ES-I3 (cell line): ENCODE data around the gene SCAP.
"Not testable (repeated sequence)": the region's sequence is repeated elsewhere in the genome, so short reads cannot be mapped to it uniquely, and the experiment has no call there.

Experiments used
- H3K36me3 ChIP-seq: 2 replicates; pipeline ENCODE4 v1.6.1; 2013; ENCODE audit warnings: mild to moderate bottlenecking, low read length, control low read depth, moderate library complexity; ENCODE audit not compliant: insufficient read depth
- H3K4me1 ChIP-seq: 2 replicates; pipeline ENCODE4 v1.6.1; 2013; ENCODE audit warnings: mild to moderate bottlenecking, control low read depth, low read length; ENCODE audit not compliant: insufficient read depth
- H3K9ac ChIP-seq: 2 replicates; pipeline ENCODE4 v1.6.1; 2013; ENCODE audit warnings: low read depth, mild to moderate bottlenecking, low read length, moderate library complexity
- H3K9me3 ChIP-seq: 2 replicates; pipeline ENCODE4 v1.6.1; 2013; ENCODE audit warnings: mild to moderate bottlenecking, low read length, moderate library complexity; ENCODE audit not compliant: control insufficient read depth, insufficient read depth

Gene SCAP

GRCh38 chr3:47475570-47476329 lies at the start of gene SCAP:
TSS of gene SCAP (minus strand) at chr3:47475941. CDS start at chr3:47442993, 32,948 bp downstream.
- no peaks in the 10 kb centered on the region for H3K36me3 ChIP-seq
- H3K4me1 ChIP-seq = peaks cover 9% of the 10 kb centered on the region; the same call in 1 of the 2 replicates
- no peaks in the 10 kb centered on the region for H3K9me3 ChIP-seq
- H3K9ac ChIP-seq = peak within 1 kb of the TSS; percentile 81

GRCh38 chr3:47523310-47524073 lies 47.8 kb upstream of the SCAP start:
- Histone ChIP-seq H3K9ac (no peak overlapping the region), H3K36me3 (no peaks in the 10 kb centered on the region), H3K4me1 (peaks cover 7% of the 10 kb centered on the region), H3K9me3 (no peaks in the 10 kb centered on the region)

- H3K9ac ChIP-seq = no peak overlapping the region
- H3K9me3 ChIP-seq = no peaks in the 10 kb centered on the region
- peaks cover 7% of the 10 kb centered on the region for H3K4me1 ChIP-seq
- no peaks in the 10 kb centered on the region for H3K36me3 ChIP-seq
Measured at GRCh38 chr3:47522082-47522987, 46.6 kb upstream of the SCAP start.

DNA sequence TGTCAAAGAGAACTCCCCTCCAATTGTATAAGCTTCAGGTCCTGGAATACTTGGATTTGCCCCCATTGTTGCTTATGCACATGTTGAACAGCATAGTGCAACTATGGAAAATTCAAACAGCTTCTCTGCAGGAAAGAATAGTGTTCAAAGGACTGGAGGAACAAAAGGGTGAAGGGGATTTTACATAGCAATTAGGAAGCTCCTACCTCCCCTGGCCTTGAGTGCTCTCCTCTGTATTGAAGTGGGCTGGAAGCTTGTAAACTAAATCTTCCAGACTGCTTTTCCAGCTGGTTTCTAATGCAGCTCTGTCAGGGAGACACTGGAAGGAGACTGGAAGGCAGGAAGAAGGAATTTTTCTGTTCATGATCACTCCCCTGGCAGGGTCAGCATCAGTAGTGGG lies 45.0 kb upstream of the SCAP start:
- Histone ChIP-seq H3K4me1 (peaks cover 7% of the 10 kb centered on the region), H3K9ac (no peak overlapping the region), H3K36me3 (no peaks in the 10 kb centered on the region), H3K9me3 (no peaks in the 10 kb centered on the region)

DNA sequence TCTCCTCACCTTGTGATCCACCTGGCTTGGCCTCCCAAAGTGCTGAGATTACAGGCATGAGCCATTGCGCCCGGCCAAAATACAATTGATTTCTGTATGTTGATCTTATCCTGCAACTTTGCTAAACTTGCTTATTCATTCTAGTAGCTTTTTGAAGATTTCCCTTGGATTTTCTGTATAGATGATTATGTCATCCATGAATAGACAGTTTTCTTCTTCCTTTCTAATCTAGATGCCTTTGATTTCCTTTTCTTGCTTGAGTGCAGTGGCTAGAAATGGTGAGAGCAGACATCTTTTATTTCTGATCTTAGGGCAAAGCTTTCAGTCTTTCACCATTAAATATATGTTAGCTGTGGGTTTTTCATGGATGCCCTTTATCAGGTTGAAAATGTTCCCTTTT lies 42.2 kb upstream of the SCAP start:
- Histone ChIP-seq H3K9ac (no peak overlapping the region), H3K9me3 (no peaks in the 10 kb centered on the region), H3K36me3 (no peaks in the 10 kb centered on the region), H3K4me1 (peaks cover 7% of the 10 kb centered on the region)

DNA sequence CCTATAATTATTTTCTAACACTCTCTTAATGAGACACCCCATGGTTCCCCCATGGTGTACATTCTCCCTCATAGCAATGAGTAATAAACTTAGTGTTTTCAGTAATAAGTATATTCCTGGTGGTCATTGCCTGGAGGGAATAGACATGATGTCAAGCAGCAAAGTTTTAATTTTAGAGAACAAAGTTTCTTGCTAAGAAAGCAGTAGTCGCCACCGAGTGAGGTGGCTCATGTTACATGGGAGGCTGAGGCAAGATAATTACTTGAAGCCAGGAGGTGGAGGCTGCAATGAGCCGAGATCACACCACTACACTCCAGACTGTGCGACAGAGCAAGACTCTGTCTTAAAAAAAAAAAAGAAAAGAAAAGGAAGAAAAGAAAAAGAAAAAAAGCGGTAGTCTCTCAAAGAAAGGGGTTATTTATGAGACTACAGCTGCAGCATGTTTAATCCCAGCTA lies 40.2 kb upstream of the SCAP start:
- Histone ChIP-seq H3K9ac (no peak overlapping the region), H3K36me3 (peaks cover 5% of the 10 kb centered on the region; the same call in 1 of the 2 replicates), H3K9me3 (no peaks in the 10 kb centered on the region), H3K4me1 (peaks cover 4% of the 10 kb centered on the region; the same call in 1 of the 2 replicates)

DNA sequence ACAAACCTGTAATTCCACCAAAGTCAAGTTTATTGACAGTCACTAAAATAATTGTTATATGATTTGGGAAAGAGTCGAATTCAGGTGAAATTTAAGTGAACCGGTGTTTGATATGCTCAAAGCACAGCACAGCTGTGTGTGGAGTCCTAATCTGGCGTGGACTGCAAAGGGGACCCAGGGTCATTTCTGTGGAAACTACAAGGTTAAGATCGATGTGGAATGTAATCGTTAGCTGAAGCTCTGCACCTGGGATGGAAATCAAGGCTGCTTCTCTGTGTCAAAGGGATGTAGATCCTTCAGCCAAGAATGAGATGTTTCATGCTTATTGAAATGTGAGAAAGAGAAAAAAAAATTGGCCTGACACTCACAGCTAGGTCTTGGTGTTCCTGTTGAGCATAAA lies 39.4 kb upstream of the SCAP start:
- no peaks in the 10 kb centered on the region for H3K4me1 ChIP-seq
- no peak overlapping the region for H3K9ac ChIP-seq

DNA sequence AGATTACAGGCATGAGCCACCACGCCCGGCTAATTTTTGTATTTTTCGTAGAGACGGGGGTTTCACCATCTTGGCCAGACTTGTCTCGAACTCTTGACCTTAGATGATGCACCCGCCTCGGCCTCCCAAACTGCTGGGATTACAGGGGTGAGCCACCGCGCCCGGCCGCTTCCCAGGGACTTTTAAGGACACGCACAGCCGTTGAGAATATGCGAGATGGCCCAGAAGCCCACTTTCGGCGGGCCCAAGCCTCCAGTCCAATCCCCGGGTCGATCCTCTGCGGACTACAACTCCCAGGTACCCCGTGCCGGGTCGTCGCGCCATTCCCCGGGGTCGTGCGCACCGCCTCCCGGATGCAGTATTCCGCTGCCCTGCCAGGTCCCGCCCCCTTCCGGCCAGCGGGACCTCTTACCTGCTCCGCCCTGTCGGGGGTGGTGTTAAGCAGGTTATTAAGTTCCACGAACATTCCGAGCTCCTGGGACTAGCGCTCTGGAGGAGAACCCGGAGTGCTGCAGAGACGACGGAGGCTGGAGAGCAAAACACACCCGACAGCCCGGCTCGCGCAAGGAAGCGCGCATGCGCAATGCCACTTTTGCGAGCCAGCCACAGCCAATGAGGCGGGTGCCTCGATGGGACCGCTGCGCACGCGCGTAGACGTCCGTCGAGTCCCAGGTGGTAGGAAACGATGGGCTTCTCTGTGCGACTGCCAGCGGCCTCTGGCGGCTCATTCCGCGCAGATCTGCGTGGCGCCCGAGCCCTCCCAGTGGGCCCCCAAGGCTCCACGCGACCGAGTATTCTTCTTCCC lies 37.6 kb upstream of the SCAP start, which contains the start of gene ELP6:
Gene ELP6, minus strand, starts transcription at position 588 of the 805 bp plus-strand sequence. Its CDS starts 122 bp downstream, at position 466.
- H3K9ac ChIP-seq = peak within 1 kb of the TSS; percentile 76
- no peaks in the 10 kb centered on the region for H3K4me1 ChIP-seq
- H3K36me3 ChIP-seq = peaks cover 12% of the 10 kb centered on the region
- H3K9me3 ChIP-seq = no peaks in the 10 kb centered on the region

More for the DNA sequence above, 39.4 kb upstream of the SCAP start:
- Histone ChIP-seq H3K36me3 (peaks cover 9% of the 10 kb centered on the region), H3K9me3 (no peaks in the 10 kb centered on the region)

DNA sequence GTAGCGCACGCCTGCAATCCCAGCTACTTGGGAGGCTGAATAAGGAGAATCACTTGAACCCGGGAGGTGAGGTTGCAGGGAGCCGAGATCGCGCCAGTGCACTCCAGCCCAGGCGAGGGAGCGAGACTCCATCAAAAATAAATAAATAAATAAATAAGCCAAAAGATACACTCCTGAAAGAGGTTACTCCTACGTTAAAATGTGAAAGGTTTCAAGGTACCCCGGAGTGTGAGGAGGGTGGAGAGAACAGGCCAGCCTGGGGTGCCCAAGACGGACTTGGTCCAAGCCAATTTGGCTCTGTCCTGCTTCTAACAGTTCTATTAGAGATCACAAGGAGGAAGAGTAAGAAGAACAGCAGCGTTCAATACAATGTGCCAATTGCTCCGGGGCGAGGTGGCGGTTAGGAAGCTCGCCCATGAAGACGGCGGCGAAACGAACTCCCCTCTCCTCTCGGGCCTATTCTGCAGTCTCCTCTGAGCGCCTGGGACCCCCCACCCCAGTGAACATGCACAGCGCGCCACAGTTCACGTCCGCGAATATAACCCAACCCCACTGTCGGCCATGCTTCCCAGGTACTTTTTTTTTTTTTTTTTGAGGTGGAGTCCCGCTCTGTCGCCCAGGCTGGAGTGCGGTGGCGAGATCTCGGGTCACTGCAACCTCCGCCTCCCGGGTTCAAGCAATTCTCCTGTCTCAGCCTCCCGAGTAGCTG lies 36.8 kb upstream of the SCAP start:
- H3K36me3 ChIP-seq = peaks cover 17% of the 10 kb centered on the region
- H3K9ac ChIP-seq = peak overlapping the region; percentile 76
- H3K4me1 ChIP-seq = no peaks in the 10 kb centered on the region
- no peaks in the 10 kb centered on the region for H3K9me3 ChIP-seq

GRCh38 chr3:47505267-47505666 lies 29.5 kb upstream of the SCAP start:
- H3K9me3 ChIP-seq = not testable (repeated sequence)
- H3K36me3 ChIP-seq = peaks cover 15% of the 10 kb centered on the region; the same call in 1 of the 2 replicates

GRCh38 chr3:47504113-47504512 lies 28.4 kb upstream of the SCAP start:
- H3K9ac ChIP-seq = no peak overlapping the region
- H3K9me3 ChIP-seq = no peaks in the 10 kb centered on the region
- no peaks in the 10 kb centered on the region for H3K4me1 ChIP-seq
- peaks cover 19% of the 10 kb centered on the region; the same call in 1 of the 2 replicates for H3K36me3 ChIP-seq

More at GRCh38 chr3:47505267-47505666, 29.5 kb upstream of the SCAP start:
- not testable (repeated sequence) for H3K9ac ChIP-seq, H3K4me1 ChIP-seq

- Histone ChIP-seq H3K4me1 (no peaks in the 10 kb centered on the region), H3K9ac (no peak overlapping the region), H3K36me3 (peaks cover 19% of the 10 kb centered on the region; the same call in 1 of the 2 replicates), H3K9me3 (no peaks in the 10 kb centered on the region)
Measured at GRCh38 chr3:47503033-47503432, 27.3 kb upstream of the SCAP start.

- Histone ChIP-seq H3K9ac (no peak overlapping the region), H3K4me1 (no peaks in the 10 kb centered on the region), H3K9me3 (no peaks in the 10 kb centered on the region), H3K36me3 (peaks cover 15% of the 10 kb centered on the region)
Measured at GRCh38 chr3:47496892-47497291, 21.2 kb upstream of the SCAP start.
